ENCODE measurements around the gene C9orf153. TPM values are rescaled to one million over a fixed set of nuclear protein-coding genes. Genes with fewer than 3 reads are reported as not detected.
A peak's percentile ranks its signal among the peaks of the same experiment; 100 is the strongest.

C9orf153 gene
- total and polyA plus RNA-seq, 2 experiments from 2014 or later, result 0.29 TPM; not detected in 1

DNA sequence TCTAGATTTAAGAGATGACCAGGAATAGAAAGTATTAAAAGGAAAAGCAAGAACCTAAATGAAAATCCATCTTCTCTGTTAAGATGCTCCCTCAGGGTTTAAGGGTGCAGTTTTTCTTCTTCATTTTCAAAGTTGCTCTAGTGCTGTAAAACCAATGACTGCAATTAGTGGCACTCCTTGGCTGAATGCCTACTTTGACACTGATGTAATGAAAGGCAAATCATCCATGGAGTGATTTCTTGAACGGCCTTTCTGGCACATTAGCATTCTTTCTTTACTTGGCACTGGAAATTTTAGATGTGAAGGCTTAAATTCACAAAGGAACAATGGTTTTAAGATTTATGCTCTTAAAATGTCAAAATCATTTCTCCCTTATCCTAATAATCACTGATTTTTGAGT, 42.2 kb upstream of the C9orf153 start (continued):
- TF ChIP-seq REST (IDR thresholded peaks at IDR 0.05; ENCODE audit: unreplicated experiment) (no peak), ETS1 (IDR thresholded peaks at IDR 0.05) (no peak), ZNF331 (CRISPR knock-in tag; IDR thresholded peaks at IDR 0.05; ENCODE audit: low read depth) (no peak), POLR2AphosphoS5 (IDR thresholded peaks at IDR 0.05; ENCODE audit: low read depth) (no peak)

DNA sequence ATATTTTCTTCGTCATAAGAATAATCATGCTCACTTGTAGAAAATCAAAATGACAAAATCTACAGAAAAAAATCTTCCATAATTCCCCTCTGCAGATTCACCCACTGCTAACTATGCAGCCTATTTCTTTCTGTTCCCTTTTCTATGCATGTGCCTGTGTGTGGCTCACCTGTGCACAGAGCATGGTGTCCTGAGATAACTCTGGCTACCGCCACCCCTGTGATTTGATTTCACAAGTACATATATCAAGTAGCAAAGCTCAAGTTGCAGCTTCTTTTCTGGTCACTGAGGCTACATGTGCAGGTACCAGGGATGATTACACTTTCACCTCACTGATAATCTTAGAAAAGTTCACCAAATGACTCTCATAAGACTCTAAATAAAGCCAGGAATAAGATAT, 41.2 kb upstream of the C9orf153 start:
- Histone ChIP-seq H2AFZ (no peak overlapping the region), H3K27me3 (ENCODE audit: insufficient read depth) (no peaks in the 10 kb centered on the region), H3K4me1 (ENCODE audit: insufficient read depth) (peaks cover 22% of the 10 kb centered on the region), H3K4me3 (no peak overlapping the region), H3F3A (replicated peaks; ENCODE audit: low read depth) (no peaks in the 10 kb centered on the region), H4K20me1 (replicated peaks; ENCODE audit: insufficient read depth) (no peaks in the 10 kb centered on the region), H3K27ac (ENCODE audit: low read depth) (no peak overlapping the region), H3K79me2 (replicated peaks; ENCODE audit: insufficient read depth) (no peaks in the 10 kb centered on the region), H3K9me2 (ENCODE audit: insufficient read depth) (no peaks in the 10 kb centered on the region), H3K36me3 (ENCODE audit: insufficient read depth) (peaks cover 3% of the 10 kb centered on the region; the same call in 1 of the 2 replicates), H3K4me2 (no peak overlapping the region)
- Mint-ChIP-seq H3K9me3 (no peaks in the 10 kb centered on the region), H3K27ac (peak overlapping the region; percentile 38; the same call in 1 of the 2 replicates), H3K4me1 (peaks cover 20% of the 10 kb centered on the region), H3K36me3 (ENCODE audit: low read depth) (peaks cover 36% of the 10 kb centered on the region), H3K27me3 (ENCODE audit: insufficient read depth, low read depth, poor library complexity) (no peaks in the 10 kb centered on the region), H3K4me3 (no peak overlapping the region)
- DNase-seq (ENCODE audit: low spot score), result no peak
- no peak for ATAC-seq
- TF ChIP-seq REST (IDR thresholded peaks at IDR 0.05; ENCODE audit: unreplicated experiment) (no peak), CTCF (conservative IDR thresholded peaks at IDR 0.05; ENCODE audit: low read depth in 2 of 2) (no peak), JUNB (IDR thresholded peaks at IDR 0.05; ENCODE audit: unreplicated experiment) (no peak), ZNF114 (CRISPR knock-in tag; IDR thresholded peaks at IDR 0.05) (no peak), ETS1 (IDR thresholded peaks at IDR 0.05) (no peak), NANOG (IDR thresholded peaks at IDR 0.05; ENCODE audit: borderline replicate concordance) (no peak)

Data from GM23338 (cell line).